ENCODE data around the gene UNC80. TPM values are rescaled to one million over a fixed set of nuclear protein-coding genes. Genes with fewer than 3 reads are reported as not detected.

Gene UNC80
- total RNA-seq, 4 donors from 2014 or later: under 0.01 to 3.0 (median 0.45) TPM

GRCh38 chr2:209821806-209822205 is 50.2 kb downstream of the UNC80 start:
- Histone ChIP-seq H3K27ac (no peak overlapping the region), H3K36me3 (no peaks in the 10 kb centered on the region), H3K27me3 (no peaks in the 10 kb centered on the region), H3K4me3 (no peak overlapping the region), H3K9me3 (no peaks in the 10 kb centered on the region), H3K4me1 (no peaks in the 10 kb centered on the region)
- intact Hi-C loops (cut with DNase I; ENCODE audit: low total_unique reads): no loop called here
- no peak for TF ChIP-seq CTCF (IDR thresholded peaks at IDR 0.05)
- TF ChIP-seq POLR2A (IDR thresholded peaks at IDR 0.05): no peak
- DNase-seq: no peak

- H3K4me3 ChIP-seq: no peak overlapping the region
- no peaks in the 10 kb centered on the region for H3K36me3 ChIP-seq
- TF ChIP-seq POLR2A (IDR thresholded peaks at IDR 0.05) (no peak), CTCF (IDR thresholded peaks at IDR 0.05) (no peak)
- H3K9me3 ChIP-seq: no peaks in the 10 kb centered on the region
- H3K4me1 ChIP-seq: no peaks in the 10 kb centered on the region
- intact Hi-C loops (cut with DNase I; ENCODE audit: low total_unique reads): no loop called here
- no peak overlapping the region for H3K27ac ChIP-seq
- no peak for DNase-seq
- no peaks in the 10 kb centered on the region for H3K27me3 ChIP-seq
Observed at GRCh38 chr2:209823484-209823883, 51.9 kb downstream of the UNC80 start.

GRCh38 chr2:209824391-209824790 is 52.8 kb downstream of the UNC80 start:
- no peak for DNase-seq
- TF ChIP-seq POLR2A (IDR thresholded peaks at IDR 0.05): no peak
- TF ChIP-seq CTCF (IDR thresholded peaks at IDR 0.05): no peak
- no peak overlapping the region for H3K4me3 ChIP-seq
- no peaks in the 10 kb centered on the region for H3K27me3 ChIP-seq
- intact Hi-C loops (cut with DNase I; ENCODE audit: low total_unique reads): no loop called here
- no peak overlapping the region for H3K27ac ChIP-seq
- no peaks in the 10 kb centered on the region for H3K36me3 ChIP-seq
- H3K4me1 ChIP-seq: no peaks in the 10 kb centered on the region
- no peaks in the 10 kb centered on the region for H3K9me3 ChIP-seq

- DNase-seq: no peak
- TF ChIP-seq CTCF (IDR thresholded peaks at IDR 0.05) (no peak), POLR2A (IDR thresholded peaks at IDR 0.05) (no peak)
- Histone ChIP-seq H3K27ac (no peak overlapping the region), H3K4me3 (no peak overlapping the region), H3K36me3 (no peaks in the 10 kb centered on the region), H3K4me1 (no peaks in the 10 kb centered on the region), H3K9me3 (no peaks in the 10 kb centered on the region), H3K27me3 (no peaks in the 10 kb centered on the region)
- intact Hi-C loops (cut with DNase I; ENCODE audit: low total_unique reads): no loop called here
Observed at GRCh38 chr2:209830722-209831465, 59.3 kb downstream of the UNC80 start.

GRCh38 chr2:209834767-209835166 is 63.1 kb downstream of the UNC80 start:
- no peak for TF ChIP-seq POLR2A (IDR thresholded peaks at IDR 0.05)
- TF ChIP-seq CTCF (IDR thresholded peaks at IDR 0.05): no peak
- Histone ChIP-seq H3K36me3 (no peaks in the 10 kb centered on the region), H3K4me3 (no peak overlapping the region), H3K9me3 (no peaks in the 10 kb centered on the region), H3K27me3 (no peaks in the 10 kb centered on the region), H3K27ac (no peak overlapping the region), H3K4me1 (no peaks in the 10 kb centered on the region)
- DNase-seq: no peak
- intact Hi-C loops (cut with DNase I; ENCODE audit: low total_unique reads): no loop called here
